ENCODE measurements around the gene HDAC8.

HDAC8 gene

GRCh38 chrX:72394518-72395170 lies 178.0 kb downstream of the HDAC8 start:
- no peak overlapping the region for H3K4me3 ChIP-seq (ENCODE audit: low read depth, low read length)
- no peak for TF ChIP-seq CTCF (IDR thresholded peaks at IDR 0.05; ENCODE audit: borderline replicate concordance, insufficient read depth, low read depth, low read length)

GRCh38 chrX:72393836-72394517 lies 178.7 kb downstream of the HDAC8 start:
- no peak overlapping the region for H3K4me3 ChIP-seq (ENCODE audit: low read depth, low read length)
- no peak for TF ChIP-seq CTCF (IDR thresholded peaks at IDR 0.05; ENCODE audit: borderline replicate concordance, insufficient read depth, low read depth, low read length)

GRCh38 chrX:72392816-72393800 lies 179.5 kb downstream of the HDAC8 start:
- TF ChIP-seq CTCF (IDR thresholded peaks at IDR 0.05; ENCODE audit: borderline replicate concordance, insufficient read depth, low read depth, low read length): no peak
- H3K4me3 ChIP-seq (ENCODE audit: low read depth, low read length): no peak overlapping the region

- no peak overlapping the region for H3K4me3 ChIP-seq (ENCODE audit: low read depth, low read length)
- TF ChIP-seq CTCF (IDR thresholded peaks at IDR 0.05; ENCODE audit: borderline replicate concordance, insufficient read depth, low read depth, low read length): no peak
These were observed 180.6 kb downstream of the HDAC8 start for GRCh38 chrX:72392042-72392441.

- no peak overlapping the region for H3K4me3 ChIP-seq (ENCODE audit: low read depth, low read length)
- no peak for TF ChIP-seq CTCF (IDR thresholded peaks at IDR 0.05; ENCODE audit: borderline replicate concordance, insufficient read depth, low read depth, low read length)
These were observed 185.4 kb downstream of the HDAC8 start for GRCh38 chrX:72387247-72387646.

- no peak for TF ChIP-seq CTCF (IDR thresholded peaks at IDR 0.05; ENCODE audit: borderline replicate concordance, insufficient read depth, low read depth, low read length)
- no peak overlapping the region for H3K4me3 ChIP-seq (ENCODE audit: low read depth, low read length)
These were observed 190.4 kb downstream of the HDAC8 start for GRCh38 chrX:72382202-72382595.
